SH-SY5Y (cell line): Measurements from ENCODE around the gene MT3.

Experiments used
- GATA2 ChIP-seq: IDR thresholded peaks from 2 replicates; pipeline ENCODE4 v1.6.1; 2011; ENCODE audit warnings: mild to moderate bottlenecking, low read depth, low read length
- GATA3 ChIP-seq: IDR thresholded peaks from 2 replicates; pipeline ENCODE4 v1.6.1; 2011; ENCODE audit warnings: low read depth, mild to moderate bottlenecking, low read length, moderate library complexity

DNA sequence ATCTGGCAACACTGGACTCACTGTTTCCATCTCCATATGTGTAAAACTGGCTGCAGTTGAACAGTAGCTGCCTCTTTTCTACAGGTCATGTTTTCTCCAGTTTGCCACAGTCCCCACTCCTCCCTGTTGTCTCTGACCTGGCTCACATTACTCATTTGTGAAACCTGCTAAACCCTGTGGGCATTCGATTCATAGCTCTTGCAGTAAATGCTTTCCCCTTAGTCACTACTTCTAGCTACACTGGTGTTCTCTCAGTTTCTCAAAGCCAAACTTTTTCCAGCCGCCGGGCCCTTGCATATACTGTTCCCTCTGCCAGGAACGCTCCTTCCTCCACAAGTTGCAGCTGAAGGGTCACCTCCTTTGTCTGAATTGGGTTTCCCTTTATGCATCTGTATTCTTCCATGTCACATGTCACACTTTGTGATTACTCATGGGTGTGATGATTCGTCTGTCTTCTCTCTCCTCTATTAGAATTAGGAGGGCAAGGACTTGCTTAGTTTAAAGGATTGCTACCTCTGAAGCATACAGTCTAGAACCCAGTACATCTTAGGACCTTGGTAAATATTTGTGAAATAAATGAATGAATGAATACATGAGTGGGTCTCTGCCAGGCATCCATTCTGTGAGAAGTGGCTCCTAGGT is 39.5 kb upstream of the MT3 start:
- TF ChIP-seq GATA2: no peak
- no peak for TF ChIP-seq GATA3
